Ureter (tissue), 1 donor: ENCODE results near the gene BEX5. TPM values are rescaled to one million over a fixed set of nuclear protein-coding genes. Genes with fewer than 3 reads are reported as not detected.
"Not testable (repeated sequence)": the region's sequence is repeated elsewhere in the genome, so short reads cannot be mapped to it uniquely, and the experiment has no call there.

Experiments used
- DNase-seq: peaks from one replicate; pipeline ENCODE4 v3.0.0-alpha.2; 2020; ENCODE audit warnings: low spot score
- total RNA-seq: library from RNA; stranded (reverse); gene quantifications from one replicate; pipeline ENCODE4 v1.2.4, GENCODE V29; 2023
- donor health status: DM: yes; HTN: yes; CAD: no.

The BEX5 gene
- total RNA-seq = 3.7 TPM

DNA sequence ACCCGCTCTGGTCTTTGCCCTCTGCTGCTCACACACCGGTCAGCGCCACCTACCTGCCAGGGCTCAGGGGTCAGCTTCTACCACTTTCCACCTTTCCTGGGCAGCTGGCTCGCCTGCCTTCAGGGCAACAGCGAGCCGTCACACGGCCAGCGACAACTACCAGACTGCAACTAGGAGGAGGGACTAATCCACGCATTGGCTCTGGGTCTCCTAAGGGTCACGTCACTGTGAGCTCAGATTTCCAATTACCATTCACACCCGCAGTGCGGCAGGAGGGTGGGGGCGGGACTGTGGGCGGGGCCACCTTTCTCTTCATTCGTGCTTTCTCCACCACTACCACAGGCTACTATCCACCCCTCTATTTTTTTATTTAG lies at the start of gene BEX5:
Gene BEX5 (minus strand): TSS at position 172 of the 374 bp plus-strand sequence. CDS start 1,712 bp downstream, outside the sequence.
- peak; percentile 57 for DNase-seq

GRCh38 chrX:102185967-102186720 lies 30.4 kb upstream of the BEX5 start:
- DNase-seq = no peak

DNA sequence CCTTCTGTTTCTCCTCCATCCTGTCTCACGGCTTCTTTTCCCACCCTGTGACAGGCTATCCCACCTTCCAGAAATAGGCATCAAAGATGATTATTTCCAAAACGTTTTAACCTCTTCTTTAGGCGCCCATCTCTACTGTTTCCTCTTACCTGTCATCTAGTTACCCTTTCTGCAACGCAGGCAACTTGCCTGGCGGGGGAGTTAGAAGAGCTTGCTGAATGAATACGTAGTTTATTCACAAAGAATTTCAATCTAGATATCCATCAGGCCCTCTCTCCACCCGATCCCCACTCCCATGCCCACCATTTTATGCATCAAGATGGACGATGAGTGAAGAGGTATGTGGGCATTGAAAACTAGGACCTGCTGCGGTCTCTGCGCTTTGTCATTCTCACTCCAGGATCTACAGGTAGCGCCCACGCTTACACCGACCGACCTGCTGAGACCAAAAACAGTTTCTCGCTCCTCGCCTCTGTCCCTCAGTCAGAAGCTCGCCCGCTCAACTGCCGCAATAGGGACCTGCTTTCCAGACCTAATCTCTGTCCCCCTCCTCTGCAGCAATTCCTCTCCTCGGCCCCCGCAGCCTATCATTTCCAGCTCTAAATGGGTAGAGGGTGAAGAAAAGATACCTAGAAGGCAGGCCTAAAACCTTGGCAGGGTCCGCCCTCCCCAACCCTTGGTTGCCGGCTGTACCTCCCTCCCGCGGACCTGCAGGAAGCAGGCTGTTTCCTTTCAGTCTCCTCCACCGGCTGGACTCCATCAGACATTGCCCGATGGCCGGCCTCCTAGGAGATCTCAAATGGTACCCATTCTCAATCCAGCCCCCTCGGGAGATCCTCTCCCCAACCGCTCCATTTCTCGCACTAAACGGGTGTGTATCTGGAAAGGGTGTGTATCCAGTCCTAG lies 624 bp downstream of the BEX5 start:
- no peak for DNase-seq

GRCh38 chrX:102154218-102154860 lies 1.4 kb downstream of the BEX5 start:
- DNase-seq = no peak

DNA sequence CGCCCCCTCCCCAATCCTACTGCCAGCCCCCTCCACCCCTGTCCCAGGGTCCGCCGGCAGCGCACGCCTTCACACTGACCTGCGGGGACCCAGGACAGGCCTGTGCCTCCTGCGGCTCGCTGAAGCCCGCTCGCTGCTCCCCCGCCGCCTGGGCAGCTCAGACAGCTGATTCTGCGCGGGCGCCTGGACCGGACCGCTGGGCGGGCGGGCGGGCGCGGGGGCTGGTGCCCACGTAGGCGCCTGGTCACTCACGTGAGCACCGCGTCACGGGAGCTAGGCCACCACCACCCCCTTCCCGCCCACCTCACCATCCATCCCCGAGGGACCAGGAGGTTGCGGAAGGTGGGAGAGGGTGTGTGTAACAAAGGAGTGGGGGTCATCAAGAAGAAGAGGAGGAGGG lies 13.5 kb downstream of the BEX5 start, which contains the start of gene TCEAL6:
Gene TCEAL6 (minus strand): TSS at position 208 of the 400 bp plus-strand sequence.
- not testable (repeated sequence) for DNase-seq

GRCh38 chrX:102141631-102142030 lies 14.1 kb downstream of the BEX5 start:
- not testable (repeated sequence) for DNase-seq

DNA sequence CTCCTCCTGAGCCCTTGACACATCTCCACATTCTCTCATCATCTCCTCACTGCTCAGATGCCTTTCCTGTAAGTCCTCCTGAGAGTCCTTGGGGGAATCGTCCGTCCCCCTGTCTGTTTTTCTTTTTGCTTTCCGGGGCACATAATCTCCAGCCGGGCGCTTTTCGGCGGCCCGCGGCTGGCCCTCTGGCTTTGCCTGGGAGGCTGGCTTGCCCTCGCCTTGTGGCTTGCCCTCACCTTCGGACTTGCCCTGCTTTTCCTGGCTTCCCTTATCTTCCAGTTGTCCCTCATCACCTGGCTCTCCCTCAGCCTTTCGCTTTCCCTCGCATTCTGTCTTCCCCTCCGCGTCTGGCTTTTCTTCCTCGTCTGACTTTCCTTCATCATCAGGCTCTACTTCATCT lies 14.9 kb downstream of the BEX5 start:
- not testable (repeated sequence) for DNase-seq

GRCh38 chrX:102138064-102138463 lies 17.7 kb downstream of the BEX5 start:
- DNase-seq = no peak

GRCh38 chrX:102129473-102129872 lies 26.3 kb downstream of the BEX5 start:
- DNase-seq = no peak

DNA sequence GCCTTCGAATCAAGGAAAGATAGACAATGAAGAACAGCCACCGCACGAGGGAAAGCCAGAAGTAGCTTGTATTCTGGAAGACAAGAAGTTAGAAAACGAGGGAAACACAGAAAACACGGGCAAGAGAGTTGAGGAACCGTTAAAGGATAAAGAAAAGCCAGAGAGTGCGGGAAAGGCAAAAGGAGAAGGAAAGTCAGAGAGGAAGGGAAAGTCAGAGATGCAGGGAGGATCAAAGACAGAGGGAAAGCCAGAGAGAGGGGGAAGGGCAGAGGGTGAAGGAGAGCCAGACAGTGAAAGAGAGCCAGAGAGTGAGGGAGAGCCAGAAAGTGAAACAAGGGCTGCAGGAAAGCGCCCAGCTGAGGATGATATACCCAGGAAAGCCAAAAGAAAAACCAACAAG lies 28.9 kb downstream of the BEX5 start:
- no peak for DNase-seq

DNA sequence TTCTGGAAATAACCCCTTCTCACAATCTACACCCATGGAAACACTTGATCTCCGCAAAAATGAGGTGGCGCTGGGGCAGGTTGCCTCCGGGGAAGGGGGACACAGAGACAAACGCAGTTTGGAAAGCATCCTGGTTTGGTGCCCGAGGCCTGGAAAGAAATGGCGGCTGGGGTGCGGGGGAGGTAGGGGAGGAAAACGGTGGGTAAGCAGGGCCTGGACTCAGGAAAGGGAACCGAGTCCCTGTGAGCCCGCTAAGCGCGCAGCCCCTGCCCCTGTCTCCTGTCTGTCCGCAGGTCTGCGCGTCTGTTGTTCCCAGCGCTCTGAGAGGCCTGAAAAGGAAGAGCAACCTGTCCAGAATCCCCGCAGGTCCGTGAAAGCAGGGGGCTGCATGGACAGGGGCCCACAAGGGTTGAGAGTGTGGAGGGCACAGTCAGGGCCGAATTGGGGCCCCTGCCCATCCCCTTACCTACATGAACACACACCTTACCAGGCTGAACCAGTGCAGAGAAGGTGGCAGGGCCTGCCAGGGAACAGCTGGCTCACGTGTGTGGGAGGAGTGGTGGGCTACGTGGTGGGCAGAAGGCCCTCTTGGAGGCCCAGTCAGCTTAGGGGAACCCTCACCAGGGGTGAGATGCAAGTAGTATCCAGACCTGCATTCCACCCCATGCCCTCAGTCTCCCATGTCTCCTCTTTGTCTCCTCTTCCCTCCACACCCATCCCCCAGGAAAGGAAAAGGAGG lies 29.5 kb downstream of the BEX5 start:
- DNase-seq = not testable (repeated sequence)

DNA sequence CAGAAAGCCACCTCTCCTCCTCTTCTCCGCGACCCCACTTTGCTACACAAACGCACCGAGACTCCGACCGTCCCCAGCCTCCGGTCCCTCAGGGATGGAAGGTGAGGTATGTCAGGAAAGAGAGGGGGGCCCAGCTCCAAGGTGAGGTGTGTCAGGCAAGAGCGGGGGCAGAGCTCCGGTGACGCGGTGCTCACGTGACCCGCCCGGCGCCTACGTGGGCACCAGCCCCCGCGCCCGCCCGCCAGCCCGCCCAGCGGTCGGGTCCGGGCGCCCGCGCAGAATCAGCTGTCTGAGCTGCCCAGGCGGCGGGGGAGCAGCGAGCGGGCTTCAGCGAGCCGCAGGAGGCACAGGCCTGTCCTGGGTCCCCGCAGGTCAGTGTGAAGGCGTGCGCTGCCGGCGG lies 30.3 kb downstream of the BEX5 start, which contains the start of gene TCEAL2:
Gene TCEAL2 (plus strand): TSS at position 244 of the 400 bp plus-strand sequence. CDS start 1,152 bp downstream, outside the sequence.
- DNase-seq = peak; percentile 45

- not testable (repeated sequence) for DNase-seq
Observed at GRCh38 chrX:102125014-102125413, 30.8 kb downstream of the BEX5 start.

- no peak for DNase-seq
Observed at GRCh38 chrX:102115748-102116147, 40.0 kb downstream of the BEX5 start.

DNA sequence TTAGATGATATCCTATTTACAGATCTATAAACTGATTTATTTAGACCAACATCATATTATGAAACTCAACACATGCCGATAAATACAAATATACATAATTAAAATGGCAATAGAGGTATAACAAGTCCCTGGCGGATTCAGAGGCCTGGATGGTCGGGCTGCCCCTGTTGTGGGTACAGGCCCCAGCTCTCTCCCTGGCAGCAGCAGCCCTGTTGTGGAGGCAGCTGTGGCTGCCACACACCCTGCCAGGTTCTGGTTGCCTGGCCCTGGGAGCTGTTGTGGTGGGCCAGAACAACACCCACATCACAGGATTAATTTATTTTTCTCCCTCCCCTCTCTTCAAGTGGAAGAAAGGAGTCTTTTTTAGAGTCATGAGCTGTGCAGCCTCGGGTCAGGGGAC lies 42.4 kb downstream of the BEX5 start:
- DNase-seq = no peak

Other genes with a start within 250 kb of the BEX5 start
- 23.1 TPM for gene ZMAT1, start 223.9 kb downstream of the BEX5 start, total RNA-seq
- 11.7 TPM for gene TCEAL2, start 30.3 kb downstream of the BEX5 start, total RNA-seq
- 1.4 TPM for gene TCEAL6, start 13.5 kb downstream of the BEX5 start, total RNA-seq
- not detected for gene TCP11X1, start 59.3 kb upstream of the BEX5 start, total RNA-seq
- gene NXF2, start 91.2 kb upstream of the BEX5 start, total RNA-seq = not detected